Breast epithelium (tissue), 4 donors: ENCODE measurements around the gene PPP2R2B. TPM values are rescaled to one million over a fixed set of nuclear protein-coding genes. Genes with fewer than 3 reads are reported as not detected.

Experiments used
- DNase-seq, 2 donors: peaks; one replicate each; pipeline ENCODE4 v3.0.0-alpha.2; 2019; ENCODE audit warnings: low spot score in 2 of 2
- H3K27ac ChIP-seq, 2 donors: fragments of 200-600 bp; sonication (generic) in 1 of 2; one replicate each; pipeline ENCODE4 v1.5.1; 2016 to 2019; ENCODE audit warnings: mild to moderate bottlenecking in 1 of 2
- H3K27me3 ChIP-seq, 2 donors: fragments of 200-600 bp; sonication (generic) in 1 of 2; one replicate each; pipeline versions ENCODE4 v1.5.1 to v1.6.0; 2017 to 2019; ENCODE audit warnings: control low read depth in 1 of 2, mild to moderate bottlenecking in 1 of 2
- H3K36me3 ChIP-seq: fragments of 200-600 bp; one replicate; pipeline ENCODE4 v1.5.1; 2019
- H3K4me1 ChIP-seq, 2 donors: fragments of 200-600 bp; sonication (generic); one replicate each; pipeline ENCODE4 v1.5.1; 2016 to 2019; ENCODE audit warnings: control low read depth in 1 of 2
- H3K4me3 ChIP-seq, 3 donors: fragments of 200-600 bp; sonication (generic); 1 replicate in 2 of 3; 2 replicates in 1 of 3; pipeline ENCODE4 v1.5.1; 2016 to 2019; ENCODE audit warnings: mild to moderate bottlenecking in 3 of 3, moderate library complexity in 2 of 3
- H3K9me3 ChIP-seq, 2 donors: fragments of 200-600 bp; sonication (generic) in 1 of 2; one replicate each; pipeline ENCODE4 v1.5.1; 2016 to 2019; ENCODE audit warnings: control low read depth in 1 of 2
- CTCF ChIP-seq, 3 donors: fragments of 450-650 bp; IDR thresholded peaks; one replicate each; pipeline ENCODE4 v1.5.1; 2016 to 2017; ENCODE audit warnings: antibody characterized with exemption in 3 of 3, mild to moderate bottlenecking in 3 of 3, moderate library complexity in 3 of 3
- POLR2A ChIP-seq: fragments of 450-650 bp; IDR thresholded peaks from one replicate; pipeline ENCODE4 v1.6.1; 2016; ENCODE audit warnings: antibody characterized with exemption, mild to moderate bottlenecking, moderate library complexity
- POLR2AphosphoS5 ChIP-seq, 3 donors: sonication (generic); formaldehyde crosslinking; IDR thresholded peaks; one replicate each; pipeline ENCODE4 v1.6.1; 2017; ENCODE audit warnings: antibody characterized with exemption in 3 of 3
- intact Hi-C: fragments of 100-400 bp; cut with DNase I; formaldehyde crosslinking; loops from one replicate; pipeline ENCODE4 v1.15.1; 2023; ENCODE audit warnings: low total_unique reads
- total RNA-seq, 3 donors: library from RNA; depleted of rRNA; stranded (reverse); fragments of >200 nt; gene quantifications; one replicate each; pipeline ENCODE4 v1.1.0, GENCODE V29; 2016

PPP2R2B gene
- total RNA-seq, 3 donors from 2014 or later = 0.33 to 1.8 (median 1.6) TPM

GRCh38 chr5:146813346-146814157, 65.0 kb downstream of the PPP2R2B start:
- Histone ChIP-seq H3K27ac (no peak overlapping the region), H3K27me3 (no peaks in the 10 kb centered on the region), H3K36me3 (no peaks in the 10 kb centered on the region), H3K4me3 (no peak overlapping the region), H3K9me3 (no peaks in the 10 kb centered on the region), H3K4me1 (no peaks in the 10 kb centered on the region)
- no peak for DNase-seq
- TF ChIP-seq POLR2AphosphoS5 (IDR thresholded peaks at IDR 0.05) (no peak), CTCF (IDR thresholded peaks at IDR 0.05) (no peak), POLR2A (no peak)
- intact Hi-C loops = no loop called here

GRCh38 chr5:146805081-146805480, 73.5 kb downstream of the PPP2R2B start:
- Histone ChIP-seq H3K4me3 (no peak overlapping the region), H3K4me1 (no peaks in the 10 kb centered on the region), H3K36me3 (no peaks in the 10 kb centered on the region), H3K9me3 (no peaks in the 10 kb centered on the region), H3K27ac (no peak overlapping the region), H3K27me3 (no peaks in the 10 kb centered on the region)
- DNase-seq = no peak
- intact Hi-C loops = no loop called here
- no peak for TF ChIP-seq CTCF (IDR thresholded peaks at IDR 0.05)
- TF ChIP-seq POLR2AphosphoS5 (IDR thresholded peaks at IDR 0.05) = no peak
- no peak for TF ChIP-seq POLR2A

- Histone ChIP-seq H3K9me3 (no peaks in the 10 kb centered on the region), H3K36me3 (no peaks in the 10 kb centered on the region), H3K27ac (no peak overlapping the region), H3K4me3 (no peak overlapping the region), H3K4me1 (no peaks in the 10 kb centered on the region), H3K27me3 (no peaks in the 10 kb centered on the region)
- no peak for DNase-seq
- TF ChIP-seq POLR2AphosphoS5 (IDR thresholded peaks at IDR 0.05) = no peak
- no peak for TF ChIP-seq POLR2A
- no peak for TF ChIP-seq CTCF (IDR thresholded peaks at IDR 0.05)
- intact Hi-C loops = no loop called here
These were observed 75.5 kb downstream of the PPP2R2B start for GRCh38 chr5:146802945-146803522.

- Histone ChIP-seq H3K4me1 (no peaks in the 10 kb centered on the region), H3K27me3 (no peaks in the 10 kb centered on the region), H3K36me3 (no peaks in the 10 kb centered on the region), H3K9me3 (no peaks in the 10 kb centered on the region), H3K4me3 (no peak overlapping the region), H3K27ac (no peak overlapping the region)
- DNase-seq = no peak
- intact Hi-C loops = loop anchor here (5.0 kb wide), 1 partner anchor 582 kb away; no protein-coding TSS in a partner anchor
- TF ChIP-seq CTCF (IDR thresholded peaks at IDR 0.05) = no peak
- no peak for TF ChIP-seq POLR2A
- no peak for TF ChIP-seq POLR2AphosphoS5 (IDR thresholded peaks at IDR 0.05)
These were observed 78.9 kb downstream of the PPP2R2B start for GRCh38 chr5:146799671-146800070.

- Histone ChIP-seq H3K4me3 (no peak overlapping the region), H3K9me3 (no peaks in the 10 kb centered on the region), H3K27ac (no peak overlapping the region), H3K4me1 (no peaks in the 10 kb centered on the region), H3K27me3 (no peaks in the 10 kb centered on the region), H3K36me3 (no peaks in the 10 kb centered on the region)
- intact Hi-C loops = loop anchor here (5.0 kb wide), 1 partner anchor 582 kb away; no protein-coding TSS in a partner anchor
- TF ChIP-seq POLR2A (no peak), CTCF (IDR thresholded peaks at IDR 0.05) (no peak), POLR2AphosphoS5 (IDR thresholded peaks at IDR 0.05) (no peak)
- DNase-seq = no peak
These were observed 79.3 kb downstream of the PPP2R2B start for GRCh38 chr5:146799231-146799630.
